ENCODE data around the gene ISCA2.
"Not testable (repeated sequence)": the region's sequence is repeated elsewhere in the genome, so short reads cannot be mapped to it uniquely, and the experiment has no call there.

The ISCA2 gene, protein sequence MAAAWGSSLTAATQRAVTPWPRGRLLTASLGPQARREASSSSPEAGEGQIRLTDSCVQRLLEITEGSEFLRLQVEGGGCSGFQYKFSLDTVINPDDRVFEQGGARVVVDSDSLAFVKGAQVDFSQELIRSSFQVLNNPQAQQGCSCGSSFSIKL

DNA sequence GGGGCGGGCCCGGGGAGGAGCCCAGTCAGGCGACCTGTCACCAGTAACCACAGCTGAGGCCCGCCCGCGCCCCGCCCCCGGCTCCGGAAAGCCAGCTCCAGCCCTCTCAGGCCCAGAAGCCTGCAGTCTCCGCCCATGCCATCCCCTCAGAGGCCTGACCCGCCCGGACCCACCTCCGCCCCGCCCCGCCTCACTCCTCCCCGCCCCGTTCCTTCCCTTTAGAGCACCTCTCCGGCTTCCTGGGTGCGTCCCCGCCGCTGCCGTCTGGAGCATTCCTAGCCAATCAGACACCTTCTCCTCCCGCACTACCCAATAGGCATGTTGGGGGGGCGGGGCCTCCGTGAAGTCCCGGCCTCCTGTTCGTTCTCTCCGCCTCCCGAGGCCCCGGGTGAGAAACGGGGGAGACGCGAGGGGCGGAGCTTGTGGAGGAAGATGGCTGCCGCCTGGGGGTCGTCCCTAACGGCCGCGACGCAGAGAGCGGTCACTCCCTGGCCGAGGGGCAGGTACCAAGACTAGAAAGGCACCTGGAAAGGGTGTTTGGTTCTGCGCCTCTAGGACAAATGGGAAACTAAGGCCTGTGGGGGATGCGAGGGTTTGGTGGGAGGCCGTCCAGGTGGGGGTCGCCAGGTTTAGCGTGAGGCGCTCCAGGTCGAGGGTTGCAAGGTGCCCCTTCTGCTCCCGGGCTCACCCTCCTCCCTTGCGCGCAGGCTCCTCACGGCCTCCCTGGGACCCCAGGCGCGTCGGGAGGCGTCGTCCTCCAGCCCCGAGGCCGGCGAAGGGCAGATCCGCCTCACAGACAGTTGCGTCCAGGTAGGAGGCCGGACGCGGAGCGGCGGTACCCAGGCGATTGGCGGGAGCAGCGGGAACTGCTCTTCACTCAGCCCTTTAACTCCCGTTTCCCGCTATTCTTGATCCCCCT, at the start of gene ISCA2:
Gene ISCA2, plus strand, starts transcription at position 423 of the 919 bp plus-strand sequence. Its CDS starts 10 bp downstream, at position 433.
- peak; percentile 98 to 100 for DNase-seq

DNA sequence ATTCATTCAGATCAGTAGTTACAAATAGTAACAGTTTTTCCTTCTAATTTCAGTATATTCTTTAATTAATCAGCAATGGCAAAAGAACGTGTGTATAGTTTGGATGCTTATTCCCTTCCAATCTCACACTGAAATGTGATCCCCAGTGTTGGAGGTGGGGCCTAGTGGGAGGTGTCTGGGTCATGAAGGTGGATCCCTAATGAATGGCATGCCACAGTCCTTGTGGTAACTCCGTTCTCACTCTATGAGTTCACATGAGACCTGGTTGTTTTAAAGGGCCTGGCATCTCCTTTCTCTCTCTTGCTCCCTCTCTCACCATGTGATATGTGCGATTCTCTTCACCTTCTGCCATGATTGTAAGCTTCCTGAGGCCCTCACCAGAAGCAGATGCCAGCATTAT, 48.7 kb upstream of the ISCA2 start:
- no peak for DNase-seq

DNA sequence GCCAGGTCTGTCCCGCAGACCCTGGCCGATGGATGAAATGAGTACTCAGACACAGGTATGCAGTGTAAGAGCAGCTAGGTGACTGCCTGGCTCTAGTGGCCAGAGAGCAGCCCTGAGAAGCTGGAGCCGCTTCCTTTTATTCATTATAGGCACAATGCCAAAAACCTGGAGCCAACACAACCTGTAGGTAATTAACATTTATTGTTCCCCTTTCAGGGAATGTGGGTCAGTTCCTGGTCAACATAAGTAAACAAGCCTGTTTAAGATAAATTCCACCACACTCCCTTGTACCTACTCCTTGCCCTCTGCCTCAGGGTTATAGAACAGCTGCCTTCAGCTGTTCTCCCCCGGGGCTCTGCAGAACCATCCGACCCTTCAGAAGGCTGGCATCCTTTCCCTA, 39.2 kb upstream of the ISCA2 start:
- not testable (repeated sequence) for DNase-seq

DNA sequence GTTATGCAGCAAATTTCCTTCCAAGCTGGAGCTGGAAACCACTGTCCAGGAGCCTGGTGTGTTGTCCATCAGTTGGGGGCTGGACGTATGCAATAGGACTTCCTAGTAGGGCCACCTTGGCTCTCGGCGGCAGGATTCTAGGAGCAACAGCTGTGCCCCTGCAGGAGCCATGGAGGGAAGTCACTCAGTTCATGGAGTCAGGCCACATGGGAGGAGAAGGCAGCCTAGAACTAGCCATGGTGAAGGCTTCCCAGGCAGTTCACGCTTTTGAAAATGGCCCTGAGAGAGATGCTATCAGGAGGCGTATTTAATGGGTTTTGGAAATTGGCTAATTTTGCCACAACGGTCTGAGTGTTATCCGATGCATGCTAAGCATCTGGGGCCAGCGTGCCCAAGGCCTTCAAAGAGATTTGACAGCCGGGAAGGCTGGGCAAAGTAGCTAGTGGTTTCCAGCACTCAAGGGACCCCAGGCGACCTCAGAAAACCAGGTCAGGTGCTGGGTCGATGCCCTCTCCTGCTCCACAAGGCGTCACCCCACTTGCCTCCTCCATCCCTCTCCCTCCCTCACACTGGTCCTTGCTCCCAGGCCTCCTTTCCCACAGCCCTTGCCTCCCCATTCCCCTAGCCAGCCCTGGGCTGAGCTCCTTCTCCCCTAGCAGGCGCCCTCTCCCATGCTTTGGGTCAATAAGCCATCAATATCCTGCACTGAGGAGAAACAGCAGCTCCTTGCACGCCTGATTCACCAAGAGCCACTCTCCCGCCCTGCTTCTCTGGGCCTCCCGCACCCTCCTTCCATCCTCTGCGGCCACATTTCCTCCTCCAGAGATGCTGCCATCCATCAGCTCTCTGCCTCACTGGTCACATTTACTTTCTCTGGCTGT, 36.6 kb upstream of the ISCA2 start:
- no peak for DNase-seq

GRCh38 chr14:74457565-74457895, 36.0 kb upstream of the ISCA2 start:
- no peak for DNase-seq

- DNase-seq, result peak in 1 of 2 experiments; percentile 6
Observed at GRCh38 chr14:74459289-74459946, 34.1 kb upstream of the ISCA2 start.

GRCh38 chr14:74459976-74460375, 33.6 kb upstream of the ISCA2 start:
- DNase-seq, result no peak

DNA sequence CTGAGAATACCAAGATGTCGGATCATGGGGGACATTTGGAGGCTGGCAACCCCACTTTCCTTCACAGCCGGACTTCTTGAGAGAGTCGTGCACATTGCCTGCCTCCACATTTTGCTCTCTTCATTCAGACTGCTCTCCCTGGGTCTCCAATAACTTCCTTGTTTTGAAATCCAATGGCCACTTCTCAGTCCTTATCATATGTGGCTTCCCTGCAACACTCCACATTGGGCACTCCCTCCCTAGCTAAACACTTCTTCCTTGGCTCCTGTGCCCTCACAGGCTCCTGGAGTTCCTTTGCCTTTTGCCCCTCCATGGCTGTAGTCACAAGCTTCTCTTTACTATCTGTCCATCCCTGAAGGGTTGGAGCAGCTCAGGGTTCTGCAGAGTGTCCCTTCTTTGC, 30.6 kb upstream of the ISCA2 start:
- DNase-seq, result no peak

DNA sequence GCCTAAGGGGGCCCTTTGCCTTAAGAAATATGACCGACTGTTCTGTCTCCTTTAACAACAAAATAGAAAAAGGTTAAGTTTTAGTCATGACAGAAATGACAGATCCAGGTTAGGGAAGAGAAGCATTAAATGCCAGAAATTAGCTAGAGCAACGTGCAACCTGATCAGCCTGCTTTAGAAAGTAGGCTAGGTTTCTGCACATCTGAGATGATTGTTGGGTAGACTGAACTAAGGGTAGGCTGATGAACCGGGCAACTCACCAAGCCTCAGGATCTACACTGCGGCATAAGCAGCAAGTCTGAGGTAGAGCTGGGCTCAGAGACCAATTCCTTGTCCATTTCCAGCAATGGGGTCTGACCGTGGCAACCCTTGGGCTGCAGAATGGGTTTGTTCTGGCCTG, 29.9 kb upstream of the ISCA2 start:
- no peak for DNase-seq

DNA sequence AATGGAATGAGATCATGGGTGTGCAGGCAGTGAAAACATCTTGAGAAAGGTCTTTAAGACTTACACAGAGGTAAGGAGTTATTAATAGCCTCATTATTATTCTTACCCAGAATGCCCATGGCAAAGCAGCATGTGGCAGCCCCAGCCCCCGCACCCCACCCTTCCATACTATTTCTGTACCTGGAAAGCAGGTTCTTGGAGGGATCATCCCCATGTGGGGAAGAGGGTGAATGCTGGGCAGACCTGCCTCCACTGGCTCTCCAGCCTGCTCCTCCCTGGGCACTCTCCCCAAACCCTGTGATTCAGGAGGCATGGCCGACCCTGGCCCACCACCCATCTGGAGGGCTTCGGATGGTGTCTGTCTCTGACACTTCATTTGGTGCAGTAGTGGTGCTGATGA, 28.8 kb upstream of the ISCA2 start:
- DNase-seq, result no peak

DNA sequence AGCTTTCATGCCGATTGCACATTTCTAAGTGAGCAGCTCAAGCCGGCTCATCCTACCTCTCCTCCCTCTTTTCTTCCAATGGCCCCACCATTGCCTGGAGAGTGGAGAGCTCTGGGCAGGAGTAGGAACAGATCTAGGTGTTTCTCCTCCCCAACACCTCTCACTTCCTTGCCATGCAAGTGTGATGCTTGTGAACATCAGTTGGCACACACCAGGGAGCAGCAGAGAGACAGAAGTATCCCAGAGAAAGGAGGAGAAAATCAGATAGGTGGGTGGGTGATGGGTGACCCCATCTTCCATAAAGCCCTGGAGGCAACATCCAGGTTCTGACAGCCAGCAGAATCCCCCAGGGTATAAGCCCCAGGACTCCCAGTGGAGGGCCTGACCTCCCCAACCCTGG, 28.2 kb upstream of the ISCA2 start:
- DNase-seq, result no peak

GRCh38 chr14:74468513-74468912, 25.1 kb upstream of the ISCA2 start:
- no peak for DNase-seq

- no peak for DNase-seq
Observed at GRCh38 chr14:74469548-74470518, 23.7 kb upstream of the ISCA2 start.

DNA sequence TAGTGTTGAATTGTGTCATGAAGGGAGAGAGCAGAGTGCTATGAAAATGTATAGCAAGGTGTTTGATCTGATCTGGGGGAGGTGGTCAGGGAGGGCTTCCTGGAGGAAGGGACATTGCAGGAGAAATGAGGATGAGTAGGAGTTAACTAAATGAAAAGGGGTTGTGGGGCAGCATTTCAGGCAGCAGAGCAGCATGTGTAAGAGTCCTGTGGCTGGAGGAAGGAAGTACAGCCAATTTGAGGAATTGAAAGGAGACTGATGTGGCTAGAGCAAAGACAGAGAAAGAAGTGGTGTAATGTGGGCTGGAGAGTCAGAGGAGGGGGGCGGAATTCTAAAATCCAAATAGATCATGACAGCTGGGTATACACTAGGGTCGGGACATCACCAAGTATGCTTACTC, 21.0 kb upstream of the ISCA2 start:
- no peak for DNase-seq

- no peak for DNase-seq
Observed at GRCh38 chr14:74474376-74474775, 19.2 kb upstream of the ISCA2 start.

- no peak for DNase-seq
Observed at GRCh38 chr14:74475678-74476077, 17.9 kb upstream of the ISCA2 start.

DNA sequence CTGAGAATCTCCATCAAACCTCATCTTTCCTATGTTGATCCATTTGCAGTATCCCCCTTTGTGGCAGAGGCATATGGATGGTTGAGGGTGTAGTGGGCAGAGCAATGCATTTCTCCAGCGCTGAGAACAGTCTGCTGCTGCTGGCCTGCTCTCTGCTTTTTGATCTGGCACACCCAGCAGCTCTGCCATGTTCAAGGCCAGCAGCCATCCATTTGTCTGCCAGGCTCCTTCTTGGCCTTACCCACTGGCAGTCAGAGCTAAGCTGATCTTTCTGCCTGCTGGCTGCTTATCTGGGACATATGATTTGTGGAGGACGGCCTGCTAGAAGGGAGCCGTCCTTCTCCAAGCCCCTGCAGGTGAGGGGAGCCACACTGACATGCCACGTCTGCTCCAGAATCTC, 17.5 kb upstream of the ISCA2 start:
- DNase-seq, result no peak

- no peak for DNase-seq
Observed at GRCh38 chr14:74476607-74477006, 17.0 kb upstream of the ISCA2 start.

DNA sequence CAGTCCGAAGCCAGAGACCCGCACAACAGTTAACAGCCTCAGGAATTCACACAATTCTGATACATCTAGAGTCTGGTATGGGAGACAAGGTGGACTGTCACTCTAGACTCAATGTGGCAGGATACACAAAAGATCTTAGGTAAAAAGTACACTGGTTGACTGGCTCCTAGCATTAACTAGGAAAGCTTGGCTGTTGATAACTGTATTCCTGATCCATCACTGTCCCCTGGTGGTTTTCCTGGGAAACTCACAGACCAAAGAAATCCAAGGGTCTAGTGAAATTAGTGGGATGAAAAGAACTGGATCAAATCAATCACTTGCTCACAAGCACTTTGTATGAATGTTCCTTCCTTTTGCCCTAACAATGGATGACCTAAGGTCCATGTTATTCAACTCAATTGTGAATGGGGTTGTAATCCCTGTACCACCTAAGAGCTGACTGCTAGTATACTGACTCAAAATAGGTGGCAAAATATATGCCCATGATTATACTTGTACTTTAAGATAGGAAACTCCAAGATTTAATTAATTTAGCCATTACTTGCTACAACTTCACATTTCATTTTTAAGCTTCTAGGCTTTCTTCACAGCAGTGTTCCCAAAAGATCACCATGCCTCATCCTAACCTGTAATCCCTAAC, 14.4 kb upstream of the ISCA2 start:
- DNase-seq, result peak; percentile 22 to 51

DNA sequence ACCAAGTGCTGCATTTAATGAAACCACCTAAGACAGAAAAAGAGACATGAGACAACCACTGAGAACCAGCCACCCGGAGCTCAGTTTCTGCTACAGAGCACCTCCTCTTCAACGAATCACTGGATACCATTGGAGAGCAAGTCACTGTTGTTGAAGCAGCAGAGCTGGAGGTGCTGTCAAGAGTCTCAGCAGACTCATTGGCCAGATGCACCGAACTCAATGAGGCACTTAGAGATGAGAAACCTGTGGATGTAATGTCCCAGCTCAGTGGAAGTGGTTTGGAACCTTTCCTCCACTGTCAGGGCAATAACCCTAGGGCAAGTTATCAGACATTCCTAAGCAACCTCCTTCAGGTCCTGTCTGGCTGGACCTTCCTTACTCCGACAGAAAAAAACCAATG, 13.5 kb upstream of the ISCA2 start:
- DNase-seq, result no peak

DNA sequence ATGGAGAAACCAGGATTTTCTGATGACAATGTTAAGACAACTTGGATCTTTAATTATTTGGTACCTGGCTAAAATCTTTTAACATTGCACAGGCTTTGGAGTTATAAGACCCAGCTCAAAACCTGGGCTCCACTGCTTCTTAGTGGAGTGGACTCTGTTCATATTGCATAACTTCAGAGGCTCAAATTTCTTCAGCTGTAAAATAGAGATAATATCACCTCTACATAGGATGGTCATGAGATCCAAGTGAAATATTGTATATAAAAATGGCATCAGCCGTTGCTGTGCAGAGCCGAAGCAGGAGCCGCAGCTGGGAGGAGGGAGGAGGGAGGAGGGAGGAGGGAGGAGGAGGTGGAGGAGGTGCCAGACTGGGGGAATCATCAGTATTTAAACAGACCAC, 11.0 kb upstream of the ISCA2 start:
- DNase-seq, result no peak

Data from SHP77 (cell line).